ENCODE data around the gene DYNC2I2.
"Not testable (repeated sequence)": the region's sequence is repeated elsewhere in the genome, so short reads cannot be mapped to it uniquely, and the experiment has no call there.

The DYNC2I2 gene

GRCh38 chr9:128651798-128652197 lies 4.8 kb downstream of the DYNC2I2 start:
- TF ChIP-seq CTCF (IDR thresholded peaks at IDR 0.05; ENCODE audit: low read depth, low read length), result no peak
- DNase-seq, result no peak
- no peaks in the 10 kb centered on the region for H3K9me3 ChIP-seq
- H3K4me3 ChIP-seq (ENCODE audit: low read depth, low read length), result no peak overlapping the region
- H3K4me1 ChIP-seq, result no peaks in the 10 kb centered on the region
- no peaks in the 10 kb centered on the region for H3K27me3 ChIP-seq
- H3K36me3 ChIP-seq, result no peaks in the 10 kb centered on the region; the same call in 1 of the 2 replicates

GRCh38 chr9:128648206-128648605 lies 8.4 kb downstream of the DYNC2I2 start:
- not testable (repeated sequence) for H3K9me3 ChIP-seq; H3K36me3 ChIP-seq; H3K27me3 ChIP-seq; H3K4me1 ChIP-seq; H3K4me3 ChIP-seq (ENCODE audit: low read depth, low read length)
- peak; percentile 66 for DNase-seq
- peak; percentile 30 for TF ChIP-seq CTCF (IDR thresholded peaks at IDR 0.05; ENCODE audit: low read depth, low read length)

- Histone ChIP-seq H3K27me3 (no peaks in the 10 kb centered on the region), H3K36me3 (peaks cover 10% of the 10 kb centered on the region), H3K9me3 (no peaks in the 10 kb centered on the region), H3K4me1 (no peaks in the 10 kb centered on the region), H3K4me3 (ENCODE audit: low read depth, low read length) (no peak overlapping the region)
- DNase-seq, result no peak
- no peak for TF ChIP-seq CTCF (IDR thresholded peaks at IDR 0.05; ENCODE audit: low read depth, low read length)
Observed at GRCh38 chr9:128643519-128644300, 12.9 kb downstream of the DYNC2I2 start.

- no peak for DNase-seq
- TF ChIP-seq CTCF (IDR thresholded peaks at IDR 0.05; ENCODE audit: low read depth, low read length), result no peak
Observed at GRCh38 chr9:128642675-128643245, 13.9 kb downstream of the DYNC2I2 start.

GRCh38 chr9:128640603-128641002 lies 16.0 kb downstream of the DYNC2I2 start:
- H3K27me3 ChIP-seq, result no peaks in the 10 kb centered on the region
- no peak for TF ChIP-seq CTCF (IDR thresholded peaks at IDR 0.05; ENCODE audit: low read depth, low read length)
- no peaks in the 10 kb centered on the region for H3K9me3 ChIP-seq
- peaks cover 12% of the 10 kb centered on the region for H3K4me1 ChIP-seq
- no peak for DNase-seq
- peaks cover 32% of the 10 kb centered on the region for H3K36me3 ChIP-seq
- H3K4me3 ChIP-seq (ENCODE audit: low read depth, low read length), result no peak overlapping the region

More at GRCh38 chr9:128642675-128643245, 13.9 kb downstream of the DYNC2I2 start:
- no peaks in the 10 kb centered on the region for H3K4me1 ChIP-seq
- H3K27me3 ChIP-seq, result no peaks in the 10 kb centered on the region
- peaks cover 13% of the 10 kb centered on the region for H3K36me3 ChIP-seq
- H3K9me3 ChIP-seq, result no peaks in the 10 kb centered on the region
- H3K4me3 ChIP-seq (ENCODE audit: low read depth, low read length), result no peak overlapping the region

- Histone ChIP-seq H3K4me1 (peaks cover 14% of the 10 kb centered on the region), H3K9me3 (no peaks in the 10 kb centered on the region), H3K36me3 (peaks cover 46% of the 10 kb centered on the region), H3K4me3 (ENCODE audit: low read depth, low read length) (no peak overlapping the region), H3K27me3 (no peaks in the 10 kb centered on the region)
- no peak for DNase-seq
- TF ChIP-seq CTCF (IDR thresholded peaks at IDR 0.05; ENCODE audit: low read depth, low read length), result no peak
Observed at GRCh38 chr9:128638580-128638979, 18.1 kb downstream of the DYNC2I2 start.

Data from BE2C (cell line).